Adrenal gland (tissue), 5 donors: ENCODE results near the gene LYPD5.

Source experiments
- POLR2A ChIP-seq, 2 donors: fragments of 450-650 bp; IDR thresholded peaks; one replicate each; pipeline ENCODE4 v1.6.1; 2017; ENCODE audit warnings: antibody characterized with exemption in 2 of 2, mild to moderate bottlenecking in 2 of 2, moderate library complexity in 1 of 2
- TF ChIP-seq, protein P1 (sequence below), 6 experiments: fragments of 450-650 bp in 4 of 6; fragments of 200-600 bp in 2 of 6; sonication (generic) in 1 of 6; IDR thresholded peaks; 1 replicate in 5 of 6; 2 replicates in 1 of 6; pipeline versions ENCODE4 v1.5.1 to v1.8.0; 2016 to 2021; ENCODE audit warnings: antibody characterized with exemption in 6 of 6, mild to moderate bottlenecking in 2 of 6, moderate library complexity in 1 of 6
- donor health status: DM: no; HTN: no; CAD: no.

DNA sequence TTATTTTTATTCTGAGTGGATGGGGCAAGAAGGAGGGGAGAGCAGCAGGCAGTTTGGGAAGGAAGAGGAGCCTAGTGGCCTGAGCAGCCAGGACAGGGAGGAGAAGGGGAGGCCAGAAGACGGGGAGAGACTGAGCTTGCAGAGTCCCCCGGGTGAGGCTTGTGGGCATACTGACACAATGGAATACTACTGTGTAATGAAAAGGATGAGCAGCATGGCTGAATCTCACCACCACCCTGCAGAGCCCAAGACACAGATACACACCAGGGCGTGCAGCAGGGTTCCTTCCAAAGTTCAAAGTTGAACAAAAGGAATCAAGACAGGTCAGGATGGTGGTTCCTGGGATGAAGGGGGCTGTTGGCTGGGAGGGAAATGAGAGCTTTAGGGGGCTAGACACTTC is 39.4 kb downstream of the LYPD5 start:
- TF ChIP-seq, protein P1, sequence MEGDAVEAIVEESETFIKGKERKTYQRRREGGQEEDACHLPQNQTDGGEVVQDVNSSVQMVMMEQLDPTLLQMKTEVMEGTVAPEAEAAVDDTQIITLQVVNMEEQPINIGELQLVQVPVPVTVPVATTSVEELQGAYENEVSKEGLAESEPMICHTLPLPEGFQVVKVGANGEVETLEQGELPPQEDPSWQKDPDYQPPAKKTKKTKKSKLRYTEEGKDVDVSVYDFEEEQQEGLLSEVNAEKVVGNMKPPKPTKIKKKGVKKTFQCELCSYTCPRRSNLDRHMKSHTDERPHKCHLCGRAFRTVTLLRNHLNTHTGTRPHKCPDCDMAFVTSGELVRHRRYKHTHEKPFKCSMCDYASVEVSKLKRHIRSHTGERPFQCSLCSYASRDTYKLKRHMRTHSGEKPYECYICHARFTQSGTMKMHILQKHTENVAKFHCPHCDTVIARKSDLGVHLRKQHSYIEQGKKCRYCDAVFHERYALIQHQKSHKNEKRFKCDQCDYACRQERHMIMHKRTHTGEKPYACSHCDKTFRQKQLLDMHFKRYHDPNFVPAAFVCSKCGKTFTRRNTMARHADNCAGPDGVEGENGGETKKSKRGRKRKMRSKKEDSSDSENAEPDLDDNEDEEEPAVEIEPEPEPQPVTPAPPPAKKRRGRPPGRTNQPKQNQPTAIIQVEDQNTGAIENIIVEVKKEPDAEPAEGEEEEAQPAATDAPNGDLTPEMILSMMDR (IDR thresholded peaks at IDR 0.05) = no peak
- TF ChIP-seq POLR2A (IDR thresholded peaks at IDR 0.05) = no peak
